Ovary (tissue), 9 donors: Measurements from ENCODE around the gene LRRC4. TPM values are rescaled to one million over a fixed set of nuclear protein-coding genes. Genes with fewer than 3 reads are reported as not detected.

Source experiments
- DNase-seq, 5 donors: peaks; one replicate each; pipeline ENCODE4 v3.0.0-alpha.2; 2019 to 2020
- H3K27ac ChIP-seq, 2 donors: fragments of 200-600 bp; one replicate each; pipeline versions ENCODE4 v1.5.1 to v1.8.0; 2019 to 2022
- H3K27me3 ChIP-seq: fragments of 200-600 bp; one replicate; pipeline ENCODE4 v1.8.0; 2022
- H3K36me3 ChIP-seq: fragments of 200-600 bp; sonication (generic); one replicate; pipeline ENCODE4 v1.5.1; 2019
- H3K4me1 ChIP-seq: one replicate; pipeline ENCODE4 v1.8.1; 2013; ENCODE audit warnings: mild to moderate bottlenecking, moderate library complexity; ENCODE audit not compliant: insufficient read depth
- H3K4me3 ChIP-seq: fragments of 200-600 bp; sonication (generic); one replicate; pipeline ENCODE4 v1.5.1; 2017
- H3K9me3 ChIP-seq, 2 donors: fragments of 200-600 bp in 1 of 2; sonication (generic) in 1 of 2; one replicate each; pipeline versions ENCODE4 v1.5.1 to v1.8.1; 2013 to 2019; ENCODE audit warnings: mild to moderate bottlenecking in 1 of 2, moderate library complexity in 1 of 2
- EP300 ChIP-seq: sonication (generic); formaldehyde crosslinking; IDR thresholded peaks from one replicate; pipeline ENCODE4 v1.6.1; 2017; ENCODE audit warnings: antibody characterized with exemption
- POLR2A ChIP-seq: fragments of 450-650 bp; IDR thresholded peaks from one replicate; pipeline ENCODE4 v1.6.1; 2017; ENCODE audit warnings: antibody characterized with exemption, mild to moderate bottlenecking, moderate library complexity
- WGBS, 3 donors: extraction: QIAGEN DNeasy Blood & Tissue Kit in 1 of 3; methylation state at CpG; one replicate each; pipeline versions ENCODE4 v1.1.5 to v1.1.7; 2013 to 2017; 5-methylcytosine and 5-hydroxymethylcytosine counted together
- intact Hi-C, 4 donors: fragments of 100-400 bp; cut with DNase I; formaldehyde crosslinking; loops; one replicate each; pipeline versions ENCODE4 v1.11.0 to v1.15.1; 2022 to 2023
- polyA plus RNA-seq, 2 donors: library from polyadenylated mRNA; stranded (reverse); fragments of 200-250 nt in 1 of 2; fragments of 350-450 nt in 1 of 2; fragmentation: Illumina TruSeq in 1 of 2; extraction: RNeasy Lipid Tissue Mini Kit (QIAGEN cat#74804) in 1 of 2; gene quantifications; one replicate each; pipeline ENCODE4 v1.2.3, GENCODE V29; 2013 to 2014
- total RNA-seq, 7 donors: library from RNA; depleted of rRNA in 2 of 7; stranded (reverse); fragments of >200 nt in 2 of 7; fragmentation: NEBNext Ultra II Directional in 3 of 7; extraction: Animal tissue kit (Norgen Biotek cat#: 25700) in 3 of 7; gene quantifications; one replicate each; pipeline versions ENCODE4 v1.1.0 to v1.2.4, GENCODE V29; 2016 to 2023
- TF ChIP-seq, protein P1 (sequence below), 3 donors: fragments of 450-650 bp in 2 of 3; fragments of 200-600 bp in 1 of 3; IDR thresholded peaks; one replicate each; pipeline versions ENCODE4 v1.5.1 to v1.8.0; 2016 to 2022; ENCODE audit warnings: antibody characterized with exemption in 3 of 3, mild to moderate bottlenecking in 1 of 3
- donor health status: DM: no; HTN: no; CAD: no; lungs with moderate emphysema.
- donor health status: DM: no; HTN: no; CAD: no.
- donor health status: Bipolar disorder and iron deficiency.
- donor health status: DM: yes; HTN: yes; CAD: no.
- donor health status: DM: no; HTN: no; CAD: no.
- donor health status: DM: yes; HTN: yes; CAD: no.

Gene LRRC4
- total and polyA plus RNA-seq, 9 donors = 0.72 to 16.7 (median 4.6) TPM

DNA sequence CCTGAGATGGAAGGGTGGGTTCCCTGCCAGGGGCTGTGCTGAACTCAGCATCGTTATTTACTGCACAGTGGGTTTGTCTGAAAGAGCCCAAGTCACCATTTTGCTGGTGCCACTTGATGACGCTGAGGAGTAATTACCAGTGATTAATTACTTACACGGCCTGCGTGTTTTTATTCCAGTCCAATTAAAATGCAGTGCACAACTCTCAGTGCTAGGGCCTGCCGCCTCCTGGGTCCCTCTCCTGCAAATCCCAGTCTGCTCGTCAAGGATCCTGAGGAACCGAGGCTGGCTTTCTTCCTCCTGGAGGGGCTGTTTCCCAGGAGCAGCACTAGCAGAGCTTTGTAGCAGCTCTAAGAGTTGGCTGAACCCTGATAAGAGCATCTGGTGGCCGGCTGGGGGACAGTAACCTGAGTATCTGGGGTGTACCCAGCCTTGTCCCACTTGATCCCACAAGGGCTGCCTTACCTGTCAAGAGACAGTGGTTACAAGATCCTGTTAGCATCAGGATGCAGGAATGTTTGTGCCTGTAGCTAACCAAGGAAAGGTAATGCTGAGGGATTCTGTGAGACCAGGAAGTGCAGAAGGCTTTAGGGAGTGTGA lies 45.1 kb upstream of the LRRC4 start:
- Histone ChIP-seq H3K9me3 (no peaks in the 10 kb centered on the region), H3K4me1 (no peaks in the 10 kb centered on the region), H3K36me3 (no peaks in the 10 kb centered on the region), H3K4me3 (no peak overlapping the region), H3K27me3 (no peaks in the 10 kb centered on the region), H3K27ac (no peak overlapping the region)
- DNase-seq = no peak
- intact Hi-C loops = no loop called here
- TF ChIP-seq, protein P1, sequence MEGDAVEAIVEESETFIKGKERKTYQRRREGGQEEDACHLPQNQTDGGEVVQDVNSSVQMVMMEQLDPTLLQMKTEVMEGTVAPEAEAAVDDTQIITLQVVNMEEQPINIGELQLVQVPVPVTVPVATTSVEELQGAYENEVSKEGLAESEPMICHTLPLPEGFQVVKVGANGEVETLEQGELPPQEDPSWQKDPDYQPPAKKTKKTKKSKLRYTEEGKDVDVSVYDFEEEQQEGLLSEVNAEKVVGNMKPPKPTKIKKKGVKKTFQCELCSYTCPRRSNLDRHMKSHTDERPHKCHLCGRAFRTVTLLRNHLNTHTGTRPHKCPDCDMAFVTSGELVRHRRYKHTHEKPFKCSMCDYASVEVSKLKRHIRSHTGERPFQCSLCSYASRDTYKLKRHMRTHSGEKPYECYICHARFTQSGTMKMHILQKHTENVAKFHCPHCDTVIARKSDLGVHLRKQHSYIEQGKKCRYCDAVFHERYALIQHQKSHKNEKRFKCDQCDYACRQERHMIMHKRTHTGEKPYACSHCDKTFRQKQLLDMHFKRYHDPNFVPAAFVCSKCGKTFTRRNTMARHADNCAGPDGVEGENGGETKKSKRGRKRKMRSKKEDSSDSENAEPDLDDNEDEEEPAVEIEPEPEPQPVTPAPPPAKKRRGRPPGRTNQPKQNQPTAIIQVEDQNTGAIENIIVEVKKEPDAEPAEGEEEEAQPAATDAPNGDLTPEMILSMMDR (IDR thresholded peaks at IDR 0.05) = no peak
- TF ChIP-seq EP300 = no peak
- TF ChIP-seq POLR2A = no peak
- WGBS, 3 donors = 86 to 91% (median 87%) methylated on average over 8 of the region's 8 CpGs

DNA sequence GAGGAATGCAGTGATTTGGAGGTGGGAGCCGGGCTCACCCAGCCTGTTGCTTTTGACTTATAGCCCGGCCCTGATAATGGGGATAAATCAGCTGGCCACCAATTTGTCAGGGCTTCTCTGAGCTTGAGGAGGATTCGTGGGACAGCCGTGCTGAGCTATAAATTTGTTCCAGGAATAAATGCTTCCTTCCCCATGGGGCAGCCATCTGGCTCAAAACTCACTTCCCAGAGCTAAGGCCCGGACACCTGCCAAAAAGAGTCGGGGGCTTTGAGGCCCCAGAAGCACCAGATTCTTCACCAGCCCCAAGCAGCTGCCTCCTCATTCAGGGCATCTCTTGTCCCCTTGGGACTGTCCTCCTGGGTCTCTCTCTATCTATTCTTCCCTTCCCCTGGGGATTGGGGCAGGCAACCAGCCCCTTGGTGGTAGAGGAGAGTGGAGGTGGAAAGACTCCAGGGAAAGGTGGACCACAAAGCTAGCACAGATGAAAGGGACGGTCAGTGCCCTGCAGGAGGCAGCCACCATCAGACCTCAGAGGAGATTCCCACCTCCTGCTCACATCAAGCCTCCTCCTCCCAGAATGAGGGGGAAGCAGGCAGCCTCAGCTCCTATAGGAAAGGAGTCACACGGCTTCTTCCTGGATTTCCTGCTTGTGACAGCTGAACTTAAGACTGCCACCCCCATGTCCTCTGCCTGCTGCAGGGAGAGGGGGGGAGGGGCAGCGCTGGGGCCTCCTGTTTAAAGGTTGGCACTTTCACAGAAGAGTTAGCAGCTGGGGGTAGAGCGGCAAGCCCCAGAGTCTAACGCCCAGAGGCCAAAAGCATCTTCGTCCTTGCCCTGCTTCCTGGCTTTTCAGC lies 44.2 kb upstream of the LRRC4 start:
- intact Hi-C loops = no loop called here
- Histone ChIP-seq H3K27ac (no peak overlapping the region), H3K4me1 (no peaks in the 10 kb centered on the region), H3K36me3 (no peaks in the 10 kb centered on the region), H3K9me3 (no peaks in the 10 kb centered on the region), H3K27me3 (no peaks in the 10 kb centered on the region), H3K4me3 (no peak overlapping the region)
- 80 to 82% (median 80%) methylated on average over 11 to 12 of the region's 12 CpGs for WGBS, 3 donors
- DNase-seq = no peak
- TF ChIP-seq POLR2A (no peak), EP300 (no peak)
- TF ChIP-seq, protein P1 (IDR thresholded peaks at IDR 0.05) = no peak

DNA sequence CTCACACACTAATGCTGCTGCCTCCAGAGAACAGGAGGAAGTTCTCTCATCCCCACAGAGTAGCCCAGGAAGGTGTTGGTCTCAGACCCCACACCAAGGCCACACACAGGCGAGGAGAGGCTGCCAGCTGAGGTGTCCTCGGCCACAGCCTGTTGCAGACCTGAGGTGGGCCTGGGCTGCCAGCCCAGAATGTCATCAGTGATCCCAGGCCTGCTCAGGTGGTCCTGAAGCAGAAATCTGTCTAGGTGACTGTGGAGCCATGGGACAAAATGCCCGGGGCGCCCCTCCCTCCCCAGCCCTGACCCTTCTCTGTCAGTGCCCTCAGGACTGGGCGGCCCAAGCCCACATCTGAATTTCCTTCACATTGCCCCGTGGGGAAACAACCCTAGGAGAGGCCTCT lies 43.5 kb upstream of the LRRC4 start:
- TF ChIP-seq, protein P1 (IDR thresholded peaks at IDR 0.05) = no peak
- TF ChIP-seq EP300 = no peak
- TF ChIP-seq POLR2A = no peak
- intact Hi-C loops = no loop called here
- no peak for DNase-seq
- Histone ChIP-seq H3K4me3 (no peak overlapping the region), H3K9me3 (no peaks in the 10 kb centered on the region), H3K27me3 (no peaks in the 10 kb centered on the region), H3K27ac (no peak overlapping the region), H3K4me1 (no peaks in the 10 kb centered on the region), H3K36me3 (no peaks in the 10 kb centered on the region)
- WGBS, 3 donors = 79 to 87% (median 81%) methylated on average over 6 of the region's 6 CpGs

DNA sequence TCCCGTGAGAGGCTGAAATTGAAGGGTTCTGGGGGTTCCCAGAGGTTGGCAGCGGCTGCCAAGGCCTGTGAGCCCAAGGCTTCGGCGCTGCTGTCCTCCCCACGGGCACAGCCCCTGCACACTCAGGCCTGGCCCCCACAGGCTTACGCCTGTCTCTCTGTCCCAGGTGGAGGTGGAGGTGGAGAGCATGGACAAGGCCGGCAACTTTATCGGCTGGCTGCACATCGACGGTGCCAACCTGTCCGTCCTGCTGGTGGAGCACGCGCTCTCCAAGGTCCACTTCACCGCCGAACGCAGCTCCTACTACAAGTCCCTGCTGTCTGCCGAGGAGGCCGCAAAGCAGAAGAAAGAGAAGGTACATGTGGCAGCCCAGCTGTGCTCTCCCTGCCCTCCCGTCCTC lies 43.1 kb upstream of the LRRC4 start:
- Histone ChIP-seq H3K4me3 (no peak overlapping the region), H3K4me1 (no peaks in the 10 kb centered on the region), H3K27ac (no peak overlapping the region), H3K9me3 (no peaks in the 10 kb centered on the region), H3K27me3 (no peaks in the 10 kb centered on the region), H3K36me3 (no peaks in the 10 kb centered on the region)
- intact Hi-C loops = no loop called here
- 81% methylated on average over 19 of the region's 19 CpGs for WGBS, 3 donors
- no peak for DNase-seq
- TF ChIP-seq EP300 (no peak), POLR2A (no peak)
- TF ChIP-seq, protein P1 (IDR thresholded peaks at IDR 0.05) = no peak
